Dendritic cell treated with granulocyte-macrophage colony-stimulating factor and Interleukin-4, amounts not matched to agents 40 ng/mL and 50 ng/mL, for 4 days (primary cell): ENCODE results near the gene FAR2.
A peak's percentile ranks its signal among the peaks of the same experiment; 100 is the strongest.
"Not testable (repeated sequence)": the region's sequence is repeated elsewhere in the genome, so short reads cannot be mapped to it uniquely, and the experiment has no call there.

ENCODE experiments used
- H3K27ac Mint-ChIP-seq: one replicate; pipeline ENCODE4 v1.8.0; 2022; ENCODE audit warnings: mild to moderate bottlenecking, mixed read lengths
- H3K27me3 Mint-ChIP-seq: one replicate; pipeline ENCODE4 v1.8.0; 2022; ENCODE audit warnings: mild to moderate bottlenecking, mixed read lengths
- H3K36me3 Mint-ChIP-seq: one replicate; pipeline ENCODE4 v1.8.0; 2022; ENCODE audit warnings: low read depth, mixed read lengths
- H3K4me1 Mint-ChIP-seq: one replicate; pipeline ENCODE4 v1.8.0; 2022; ENCODE audit warnings: low read depth, mixed read lengths
- H3K4me3 Mint-ChIP-seq: one replicate; pipeline ENCODE4 v1.8.0; 2022; ENCODE audit warnings: mild to moderate bottlenecking, moderate library complexity, mixed read lengths
- H3K9me3 Mint-ChIP-seq: one replicate; pipeline ENCODE4 v1.8.0; 2022; ENCODE audit warnings: mixed read lengths
- intact Hi-C: fragments of 100-400 bp; cut with micrococcal nuclease; formaldehyde crosslinking; loops from one replicate; pipeline ENCODE4 v1.15.0; 2022

FAR2 gene

GRCh38 chr12:29337325-29337724, 188.2 kb downstream of the FAR2 start:
- Mint-ChIP-seq H3K4me1 (no peaks in the 10 kb centered on the region), H3K27ac (no peak overlapping the region), H3K27me3 (no peaks in the 10 kb centered on the region), H3K36me3 (peaks cover 25% of the 10 kb centered on the region), H3K9me3 (no peaks in the 10 kb centered on the region), H3K4me3 (no peak overlapping the region)
- intact Hi-C loops = no loop called here

- no peak overlapping the region for H3K4me3 Mint-ChIP-seq
- no peaks in the 10 kb centered on the region for H3K9me3 Mint-ChIP-seq
- H3K4me1 Mint-ChIP-seq = no peaks in the 10 kb centered on the region
- H3K27me3 Mint-ChIP-seq = no peaks in the 10 kb centered on the region
- peaks cover 51% of the 10 kb centered on the region for H3K36me3 Mint-ChIP-seq
- no peak overlapping the region for H3K27ac Mint-ChIP-seq
- intact Hi-C loops = no loop called here
These were observed 194.1 kb downstream of the FAR2 start for GRCh38 chr12:29343022-29343799.

GRCh38 chr12:29346769-29347421, 197.8 kb downstream of the FAR2 start:
- Mint-ChIP-seq H3K27me3 (no peaks in the 10 kb centered on the region), H3K4me3 (no peak overlapping the region), H3K36me3 (peaks cover 36% of the 10 kb centered on the region), H3K4me1 (no peaks in the 10 kb centered on the region), H3K27ac (no peak overlapping the region), H3K9me3 (no peaks in the 10 kb centered on the region)
- intact Hi-C loops = no loop called here

- Mint-ChIP-seq H3K9me3 (no peaks in the 10 kb centered on the region), H3K4me3 (no peak overlapping the region), H3K36me3 (peaks cover 29% of the 10 kb centered on the region), H3K27me3 (no peaks in the 10 kb centered on the region), H3K27ac (no peak overlapping the region), H3K4me1 (no peaks in the 10 kb centered on the region)
- intact Hi-C loops = no loop called here
These were observed 201.0 kb downstream of the FAR2 start for GRCh38 chr12:29350080-29350479.

GRCh38 chr12:29354954-29355353, 205.9 kb downstream of the FAR2 start:
- no peak overlapping the region for H3K27ac Mint-ChIP-seq
- H3K9me3 Mint-ChIP-seq = no peaks in the 10 kb centered on the region
- H3K4me1 Mint-ChIP-seq = no peaks in the 10 kb centered on the region
- H3K27me3 Mint-ChIP-seq = no peaks in the 10 kb centered on the region
- intact Hi-C loops = no loop called here
- peaks cover 42% of the 10 kb centered on the region for H3K36me3 Mint-ChIP-seq
- H3K4me3 Mint-ChIP-seq = no peak overlapping the region

- Mint-ChIP-seq H3K4me3 (no peak overlapping the region), H3K36me3 (peaks cover 41% of the 10 kb centered on the region), H3K27me3 (no peaks in the 10 kb centered on the region), H3K27ac (no peak overlapping the region), H3K4me1 (no peaks in the 10 kb centered on the region), H3K9me3 (no peaks in the 10 kb centered on the region)
- intact Hi-C loops = no loop called here
These were observed 216.0 kb downstream of the FAR2 start for GRCh38 chr12:29365091-29365490.

- peaks cover 15% of the 10 kb centered on the region for H3K36me3 Mint-ChIP-seq
These were observed 224.9 kb downstream of the FAR2 start for GRCh38 chr12:29374012-29374411.

GRCh38 chr12:29374913-29375312, 225.8 kb downstream of the FAR2 start:
- Mint-ChIP-seq H3K27me3 (no peaks in the 10 kb centered on the region), H3K9me3 (no peaks in the 10 kb centered on the region), H3K4me3 (no peak overlapping the region), H3K4me1 (peaks cover 11% of the 10 kb centered on the region), H3K36me3 (peaks cover 12% of the 10 kb centered on the region), H3K27ac (no peak overlapping the region)
- intact Hi-C loops = no loop called here

More at GRCh38 chr12:29374012-29374411, 224.9 kb downstream of the FAR2 start:
- Mint-ChIP-seq H3K27me3 (no peaks in the 10 kb centered on the region), H3K4me3 (no peak overlapping the region), H3K27ac (no peak overlapping the region), H3K9me3 (no peaks in the 10 kb centered on the region), H3K4me1 (peaks cover 10% of the 10 kb centered on the region)
- intact Hi-C loops = no loop called here

GRCh38 chr12:29376118-29376517, 227.0 kb downstream of the FAR2 start:
- Mint-ChIP-seq H3K27me3 (no peaks in the 10 kb centered on the region), H3K9me3 (no peaks in the 10 kb centered on the region), H3K4me3 (no peak overlapping the region), H3K36me3 (peaks cover 17% of the 10 kb centered on the region), H3K4me1 (peaks cover 11% of the 10 kb centered on the region), H3K27ac (no peak overlapping the region)
- intact Hi-C loops = no loop called here

GRCh38 chr12:29380536-29381523, 231.8 kb downstream of the FAR2 start, which contains the start of gene ERGIC2:
ERGIC2 (minus strand) TSS chr12:29381172; CDS start chr12:29371633, 9,539 bp downstream.
- H3K36me3 Mint-ChIP-seq = peaks cover 13% of the 10 kb centered on the region
- intact Hi-C loops = loop anchor here (5.0 kb wide), 1 partner anchor 1316 kb away; the partner anchor contains the start of gene IPO8
- H3K4me3 Mint-ChIP-seq = peak within 1 kb of the TSS; percentile 86
- peak within 1 kb of the TSS; percentile 87 for H3K27ac Mint-ChIP-seq
- H3K4me1 Mint-ChIP-seq = peaks cover 13% of the 10 kb centered on the region
- H3K27me3 Mint-ChIP-seq = peaks cover 7% of the 10 kb centered on the region
- H3K9me3 Mint-ChIP-seq = no peaks in the 10 kb centered on the region

- Mint-ChIP-seq H3K27ac (no peak overlapping the region), H3K27me3 (peaks cover 7% of the 10 kb centered on the region), H3K4me1 (peaks cover 12% of the 10 kb centered on the region), H3K36me3 (peaks cover 13% of the 10 kb centered on the region), H3K4me3 (no peak overlapping the region), H3K9me3 (no peaks in the 10 kb centered on the region)
- intact Hi-C loops = loop anchor here (5.0 kb wide), 1 partner anchor 1315 kb away; the partner anchor contains the start of gene IPO8
These were observed 233.2 kb downstream of the FAR2 start for GRCh38 chr12:29382251-29382650.

GRCh38 chr12:29385194-29385593, 236.1 kb downstream of the FAR2 start:
- H3K27ac Mint-ChIP-seq, H3K4me3 Mint-ChIP-seq, H3K9me3 Mint-ChIP-seq, intact Hi-C loops, H3K4me1 Mint-ChIP-seq, H3K27me3 Mint-ChIP-seq: not testable (repeated sequence)
- peaks cover 13% of the 10 kb centered on the region for H3K36me3 Mint-ChIP-seq
